Endothelial cell of umbilical vein (primary cell): Measurements from ENCODE around the gene PACSIN2. TPM values are rescaled to one million over a fixed set of nuclear protein-coding genes. Genes with fewer than 3 reads are reported as not detected.

Experiments
- BruUV-seq: library from RNA; stranded (reverse); fragments of 400-500 nt; replicated peaks from 2 replicates; lab custom pipeline; 2021; lab: Mats Ljungman, UMichigan
- CTCF ChIA-PET: fragments of 300-600, 350-600 bp; sonication (Branson Sonifier 250); formaldehyde crosslinking; loops from one replicate; lab custom pipeline; 2021; ENCODE audit warnings: antibody characterized with exemption, inconsistent platforms; lab: Charles Lee
- POLR2A ChIA-PET: fragments of 300-600, 350-600 bp; sonication (Branson Sonifier 250); formaldehyde crosslinking; loops from one replicate; lab custom pipeline; 2021; ENCODE audit warnings: antibody characterized with exemption, inconsistent platforms; lab: Charles Lee
- DNase-seq: peaks from one replicate; pipeline ENCODE4 v3.0.0-alpha.2; 2011; ENCODE audit warnings: low read depth, low spot score
- FAIRE-seq: peaks from 2 replicates; lab custom pipeline; 2011; peaks lifted over from hg19 to GRCh38; lab: Jason Lieb, UNC
- H2AFZ ChIP-seq: 2 replicates; pipeline ENCODE4 v1.6.0; 2012; ENCODE audit warnings: low read depth, low read length, control low read depth, inconsistent platforms
- H3K27ac ChIP-seq: 2 replicates; pipeline ENCODE4 v1.5.1; 2011; ENCODE audit warnings: low read depth, mild to moderate bottlenecking, control low read depth, low read length, moderate library complexity; ENCODE audit not compliant: insufficient read depth
- H3K27me3 ChIP-seq, 2 experiments: 2 replicates each; pipeline versions ENCODE4 v1.6.0 to v1.6.1; 2011; ENCODE audit warnings: low read length in 2 of 2, mixed read lengths in 1 of 2; ENCODE audit not compliant: control insufficient read depth in 2 of 2, insufficient read depth in 2 of 2
- H3K36me3 ChIP-seq, 2 experiments: 2 replicates in 1 of 2; 3 replicates in 1 of 2; pipeline ENCODE4 v1.5.1; 2011; ENCODE audit warnings: low read length in 2 of 2, mild to moderate bottlenecking in 1 of 2, moderate library complexity in 1 of 2; ENCODE audit not compliant: control insufficient read depth in 2 of 2, insufficient read depth in 2 of 2; ENCODE audit errors: extremely low read depth in 1 of 2
- H3K4me1 ChIP-seq: 3 replicates; pipeline ENCODE4 v1.5.1; 2011; ENCODE audit warnings: mild to moderate bottlenecking, low read length; ENCODE audit not compliant: control insufficient read depth, insufficient read depth; ENCODE audit errors: extremely low read depth
- H3K4me2 ChIP-seq: 2 replicates; pipeline ENCODE4 v1.6.1; 2011; ENCODE audit warnings: low read length, control low read depth, mixed read lengths; ENCODE audit not compliant: insufficient read depth
- H3K4me3 ChIP-seq, 3 experiments: fragments of 200-600 bp in 1 of 3; sonication (generic), shearing (Covaris generic) in 1 of 3; replicated peaks in 1 of 3; 2 replicates each; pipeline ENCODE4 v1.5.1; 2011 to 2016; ENCODE audit warnings: control low read depth in 3 of 3, low read length in 3 of 3, mild to moderate bottlenecking in 2 of 3, inconsistent platforms in 1 of 3, low read depth in 1 of 3, moderate library complexity in 1 of 3; ENCODE audit not compliant: insufficient read depth in 1 of 3
- H3K79me2 ChIP-seq: 2 replicates; pipeline ENCODE4 v1.6.0; 2012; ENCODE audit warnings: low read length, inconsistent platforms; ENCODE audit not compliant: control insufficient read depth, insufficient read depth
- H3K9ac ChIP-seq: replicated peaks from 2 replicates; pipeline ENCODE3; 2011; ENCODE audit warnings: low read length, control low read depth; ENCODE audit not compliant: insufficient read depth; ENCODE audit errors: extremely low read depth
- H3K9me1 ChIP-seq: replicated peaks from 3 replicates; pipeline ENCODE4 v1.6.0; 2011; ENCODE audit warnings: mild to moderate bottlenecking, low read length; ENCODE audit not compliant: control insufficient read depth, insufficient read depth; ENCODE audit errors: extremely low read depth
- H3K9me3 ChIP-seq: replicated peaks from 2 replicates; pipeline ENCODE4 v1.5.1; 2012; ENCODE audit warnings: low read length, inconsistent platforms; ENCODE audit not compliant: control insufficient read depth, insufficient read depth
- H4K20me1 ChIP-seq: replicated peaks from 2 replicates; pipeline ENCODE3; 2011; ENCODE audit warnings: mild to moderate bottlenecking, low read length; ENCODE audit not compliant: control insufficient read depth, insufficient read depth; ENCODE audit errors: extremely low read depth
- CTCF ChIP-seq, 2 donors: IDR thresholded peaks; 1 replicate in 1 of 2; 2 replicates in 1 of 2; pipeline ENCODE4 v1.5.1; 2011; ENCODE audit warnings: low read length in 2 of 2, mild to moderate bottlenecking in 2 of 2, moderate library complexity in 2 of 2, control low read depth in 1 of 2, inconsistent platforms in 1 of 2, low read depth in 1 of 2; ENCODE audit not compliant: insufficient read depth in 1 of 2; ENCODE audit errors: extremely low read depth in 1 of 2
- EZH2 ChIP-seq: IDR thresholded peaks from 2 replicates; pipeline ENCODE4 v1.6.1; 2012; ENCODE audit warnings: borderline replicate concordance, low read depth, mild to moderate bottlenecking, moderate library complexity, low read length, inconsistent platforms; ENCODE audit not compliant: severe bottlenecking
- FOS ChIP-seq: IDR thresholded peaks from 2 replicates; pipeline ENCODE4 v1.6.1; 2011; ENCODE audit warnings: mild to moderate bottlenecking, low read length, moderate library complexity, borderline replicate concordance; ENCODE audit not compliant: insufficient read depth
- GATA2 ChIP-seq: IDR thresholded peaks from 2 replicates; pipeline ENCODE4 v1.7.0; 2011; ENCODE audit warnings: low read depth, mild to moderate bottlenecking, moderate library complexity, mixed read lengths, low read length; ENCODE audit not compliant: insufficient read length, insufficient read depth
- JUN ChIP-seq: IDR thresholded peaks from 2 replicates; pipeline ENCODE4 v1.6.1; 2011; ENCODE audit warnings: borderline replicate concordance, low read depth; ENCODE audit not compliant: insufficient read length, insufficient read depth
- MYC ChIP-seq: IDR thresholded peaks from one replicate; pipeline ENCODE4 v1.6.1; 2011; ENCODE audit warnings: mild to moderate bottlenecking, low read depth, low read length
- POLR2A ChIP-seq: IDR thresholded peaks from 2 replicates; pipeline ENCODE4 v1.6.1; 2012; ENCODE audit warnings: low read depth, mild to moderate bottlenecking, control low read depth, low read length
- POLR2AphosphoS5 ChIP-seq: IDR thresholded peaks from 2 replicates; pipeline ENCODE4 v1.6.1; 2012; ENCODE audit warnings: low read depth, mild to moderate bottlenecking, control low read depth, low read length, moderate library complexity; ENCODE audit not compliant: insufficient read depth
- dilution Hi-C: fragments of 300-500 bp; cut with MboI; formaldehyde crosslinking; loops from one replicate; pipeline ENCODE4 v1.15.0; 2019; ENCODE audit warnings: low sequenced_read_pairs; ENCODE audit not compliant: extremely low pct_ligation_motif_present
- intact Hi-C: fragments of 100-400 bp; cut with micrococcal nuclease; formaldehyde crosslinking; loops from one replicate; pipeline ENCODE4 v1.10.0; 2022
- polyA plus RNA-seq, 4 experiments: library from polyadenylated mRNA; depleted of rRNA in 3 of 4; stranded (reverse) in 3 of 4; unstranded in 1 of 4; fragments of >200 nt; gene quantifications; 2 replicates each; pipeline versions ENCODE4 v1.2.1 to v1.2.3, GENCODE V29; 2011 to 2012; ENCODE audit warnings: missing spikeins in 1 of 4
- total RNA-seq: library from RNA; stranded (reverse); gene quantifications from 2 replicates; pipeline ENCODE4 v1.2.3, GENCODE V29; 2021
- TF ChIP-seq, protein P1 (sequence below): IDR thresholded peaks from 2 replicates; pipeline ENCODE4 v1.6.1; 2011; ENCODE audit not compliant: insufficient read depth, insufficient read length

The PACSIN2 gene
- total and polyA plus RNA-seq, 2 donors (not counting 3 experiments of a cell fraction or from before 2014, with no cell fraction given), result 46.2 to 64.5 TPM

GRCh38 chr22:42904050-42904449 lies 110.9 kb downstream of the PACSIN2 start:
- Histone ChIP-seq H4K20me1 (no peaks in the 10 kb centered on the region), H3K79me2 (peaks cover 7% of the 10 kb centered on the region), H2AFZ (no peak overlapping the region), H3K27ac (no peak overlapping the region), H3K9ac (no peak overlapping the region), H3K27me3 (no peaks in the 10 kb centered on the region), H3K9me3 (no peaks in the 10 kb centered on the region), H3K4me3 (no peak overlapping the region), H3K36me3 (no peaks in the 10 kb centered on the region), H3K4me2 (no peak overlapping the region), H3K9me1 (no peaks in the 10 kb centered on the region), H3K4me1 (peaks cover 25% of the 10 kb centered on the region)
- POLR2A ChIA-PET, result interaction anchor here (0.6 kb wide), 1 partner anchor 111 kb away, joined by 3 read pairs; the partner anchor contains the start of gene PACSIN2
- dilution Hi-C loops, result no loop called here
- CTCF ChIA-PET, result interaction anchor here (0.9 to 2.6 kb wide), 4 partner anchors 8 to 130 kb away, joined by 3 to 10 read pairs (median 3); no protein-coding TSS in a partner anchor
- intact Hi-C loops, result no loop called here
- no peak for FAIRE-seq
- TF ChIP-seq JUN (no peak), GATA2 (no peak), CTCF (IDR thresholded peaks at IDR 0.05; ENCODE audit: extremely low read depth in 1 of 2, insufficient read depth in 1 of 2, low read depth in 1 of 2, low read length in 2 of 2) (no peak), FOS (no peak), MYC (no peak), POLR2AphosphoS5 (no peak), POLR2A (no peak), EZH2 (no peak)
- TF ChIP-seq, protein P1, sequence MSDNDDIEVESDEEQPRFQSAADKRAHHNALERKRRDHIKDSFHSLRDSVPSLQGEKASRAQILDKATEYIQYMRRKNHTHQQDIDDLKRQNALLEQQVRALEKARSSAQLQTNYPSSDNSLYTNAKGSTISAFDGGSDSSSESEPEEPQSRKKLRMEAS, result no peak
- DNase-seq, result no peak
- no TSS peak for BruUV-seq
